ENCODE results near the gene MPV17L2.
"Not testable (repeated sequence)": the region's sequence is repeated elsewhere in the genome, so short reads cannot be mapped to it uniquely, and the experiment has no call there.

The MPV17L2 gene

GRCh38 chr19:18205200-18205892, 12.3 kb downstream of the MPV17L2 start:
- peak; percentile 11 to 15 for ATAC-seq (replicated peaks)
- peaks cover 10 to 12% of the 10 kb centered on the region in 2 donors for H3K36me3 Mint-ChIP-seq
- H3K4me3 Mint-ChIP-seq, result peak overlapping the region; percentile 88 to 94
- peaks cover 11 to 17% of the 10 kb centered on the region in 2 donors for H3K27me3 Mint-ChIP-seq
- peak overlapping the region; percentile 94 for H3K27ac Mint-ChIP-seq
- peaks cover 14 to 35% of the 10 kb centered on the region in 2 donors for H3K4me1 Mint-ChIP-seq
- no peaks in the 10 kb centered on the region for H3K9me3 Mint-ChIP-seq
- peak; percentile 53 for DNase-seq

- Mint-ChIP-seq H3K9me3 (no peaks in the 10 kb centered on the region), H3K36me3 (peaks cover 9 to 11% of the 10 kb centered on the region in 2 donors), H3K4me3 (peak overlapping the region in 1 of 2 donors; percentile 94)
These were observed 13.0 kb downstream of the MPV17L2 start for GRCh38 chr19:18206018-18206417.

DNA sequence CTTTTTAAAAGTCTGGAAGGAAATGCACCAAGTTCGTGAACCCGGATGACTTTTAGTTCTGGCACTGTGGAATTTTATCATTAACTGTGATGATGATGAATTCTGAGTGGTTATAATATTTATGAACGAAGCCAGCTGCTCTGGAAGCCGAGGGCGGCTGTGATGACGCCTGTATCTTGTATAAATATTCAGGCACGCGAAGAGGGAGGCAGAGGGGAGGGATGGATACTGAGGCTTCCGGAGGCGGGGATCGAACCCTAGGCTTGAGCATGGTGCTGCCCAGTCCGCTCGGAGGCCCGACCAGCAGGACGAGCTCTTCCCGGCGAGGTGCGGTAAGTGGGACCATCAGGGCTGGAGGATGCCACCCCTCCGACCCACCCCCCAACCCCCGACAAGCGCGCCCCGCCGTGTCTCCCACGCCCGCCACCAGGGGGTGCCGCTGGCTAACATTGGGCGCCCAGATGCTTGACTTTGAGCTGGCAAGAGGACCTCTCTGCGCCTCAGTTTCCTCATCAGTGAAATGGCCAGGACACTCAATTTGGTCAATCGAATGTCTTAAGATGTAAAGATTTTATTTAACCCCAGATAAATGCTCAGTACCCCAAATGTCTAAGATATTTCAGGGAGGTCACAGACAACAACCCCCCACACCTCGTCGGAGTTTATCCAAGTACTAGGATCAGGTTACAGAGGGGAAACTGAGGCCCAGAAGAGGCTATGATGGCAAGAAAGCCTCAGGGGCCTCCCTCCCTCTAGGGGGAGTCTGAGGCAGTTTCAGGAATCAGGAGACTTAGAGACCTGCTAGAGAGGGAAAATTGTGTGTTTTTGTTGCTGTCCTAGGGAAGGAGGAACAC, 15.3 kb downstream of the MPV17L2 start:
- Mint-ChIP-seq H3K36me3 (no peaks in the 10 kb centered on the region), H3K27ac (no peak overlapping the region), H3K4me3 (no peak overlapping the region), H3K9me3 (no peaks in the 10 kb centered on the region), H3K27me3 (peaks cover 22 to 33% of the 10 kb centered on the region in 2 donors), H3K4me1 (peaks cover 4 to 20% of the 10 kb centered on the region in 2 donors)
- ATAC-seq (replicated peaks) (no peak), DNase-seq (no peak)

More at GRCh38 chr19:18206018-18206417, 13.0 kb downstream of the MPV17L2 start:
- ATAC-seq (replicated peaks), result no peak
- Mint-ChIP-seq H3K27ac (no peak overlapping the region), H3K4me1 (peaks cover 14 to 35% of the 10 kb centered on the region in 2 donors), H3K27me3 (peaks cover 15 to 24% of the 10 kb centered on the region in 2 donors)
- no peak for DNase-seq

DNA sequence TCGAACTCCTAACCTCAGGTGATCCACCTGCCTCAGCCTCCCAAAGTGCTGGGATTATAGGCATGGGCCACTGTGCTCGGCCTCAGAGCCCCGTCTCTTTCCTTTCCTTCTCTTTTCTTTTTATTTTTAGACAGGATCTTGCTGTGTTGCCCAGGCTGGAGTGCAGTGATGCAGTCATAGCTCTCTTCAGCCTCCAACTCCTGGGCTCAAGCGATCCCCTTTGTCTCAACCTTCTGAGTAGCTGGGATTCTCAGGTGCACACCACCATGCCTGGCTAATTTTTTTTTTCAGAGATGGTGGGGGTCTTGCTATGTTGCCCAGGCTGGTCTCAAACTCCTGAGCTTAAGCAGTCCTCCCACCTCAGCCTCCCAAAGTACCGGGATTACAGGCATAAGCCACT, 16.9 kb downstream of the MPV17L2 start:
- not testable (repeated sequence) for H3K36me3 Mint-ChIP-seq; DNase-seq; H3K27ac Mint-ChIP-seq; H3K4me1 Mint-ChIP-seq; H3K4me3 Mint-ChIP-seq; H3K9me3 Mint-ChIP-seq; ATAC-seq (replicated peaks)
- peaks cover 27 to 33% of the 10 kb centered on the region in 2 donors for H3K27me3 Mint-ChIP-seq

DNA sequence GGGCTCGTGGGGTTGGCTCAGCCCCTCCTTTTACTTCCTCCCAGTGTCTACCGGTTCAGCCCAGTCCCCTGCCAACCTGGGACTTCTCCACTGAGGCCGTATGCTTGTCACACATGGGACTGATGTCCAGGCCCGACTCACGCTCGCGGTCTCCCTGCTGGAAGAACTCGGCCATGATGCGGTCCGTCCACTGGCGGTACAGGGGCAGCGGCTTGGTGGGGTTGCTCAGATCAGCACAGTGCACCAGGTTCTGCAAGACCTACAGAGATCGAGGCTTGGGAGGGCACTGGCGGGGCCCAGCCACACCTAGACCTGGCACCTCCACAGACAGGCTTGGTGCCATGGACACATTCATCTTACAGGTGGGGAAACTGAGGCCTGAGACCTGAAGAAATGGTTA, 18.7 kb downstream of the MPV17L2 start:
- no peaks in the 10 kb centered on the region for H3K36me3 Mint-ChIP-seq
- DNase-seq, result no peak
- peaks cover 30 to 33% of the 10 kb centered on the region in 2 donors for H3K27me3 Mint-ChIP-seq
- no peak overlapping the region for H3K27ac Mint-ChIP-seq
- ATAC-seq (replicated peaks), result no peak
- H3K4me1 Mint-ChIP-seq, result no peaks in the 10 kb centered on the region
- H3K4me3 Mint-ChIP-seq, result no peak overlapping the region
- H3K9me3 Mint-ChIP-seq, result no peaks in the 10 kb centered on the region

GRCh38 chr19:18214779-18215433, 21.9 kb downstream of the MPV17L2 start:
- Mint-ChIP-seq H3K27me3 (peaks cover 24 to 30% of the 10 kb centered on the region in 2 donors), H3K9me3 (no peaks in the 10 kb centered on the region), H3K4me3 (no peak overlapping the region), H3K27ac (no peak overlapping the region), H3K36me3 (no peaks in the 10 kb centered on the region), H3K4me1 (peaks cover 0 to 4% of the 10 kb centered on the region in 2 donors)
- ATAC-seq (replicated peaks) (no peak), DNase-seq (no peak)

- Mint-ChIP-seq H3K36me3 (no peaks in the 10 kb centered on the region), H3K4me3 (no peak overlapping the region), H3K4me1 (peaks cover 6 to 9% of the 10 kb centered on the region in 2 donors), H3K27me3 (peaks cover 23 to 32% of the 10 kb centered on the region in 2 donors), H3K27ac (no peak overlapping the region), H3K9me3 (no peaks in the 10 kb centered on the region)
- DNase-seq (no peak), ATAC-seq (replicated peaks) (no peak)
These were observed 23.8 kb downstream of the MPV17L2 start for GRCh38 chr19:18216789-18217188.

GRCh38 chr19:18218159-18218558, 25.1 kb downstream of the MPV17L2 start:
- no peak overlapping the region for H3K4me3 Mint-ChIP-seq
- H3K36me3 Mint-ChIP-seq, result no peaks in the 10 kb centered on the region
- ATAC-seq (replicated peaks) (no peak), DNase-seq (no peak)
- no peaks in the 10 kb centered on the region for H3K9me3 Mint-ChIP-seq
- H3K27me3 Mint-ChIP-seq, result peaks cover 32 to 41% of the 10 kb centered on the region in 2 donors
- peaks cover 6 to 9% of the 10 kb centered on the region in 2 donors for H3K4me1 Mint-ChIP-seq
- no peak overlapping the region for H3K27ac Mint-ChIP-seq

DNA sequence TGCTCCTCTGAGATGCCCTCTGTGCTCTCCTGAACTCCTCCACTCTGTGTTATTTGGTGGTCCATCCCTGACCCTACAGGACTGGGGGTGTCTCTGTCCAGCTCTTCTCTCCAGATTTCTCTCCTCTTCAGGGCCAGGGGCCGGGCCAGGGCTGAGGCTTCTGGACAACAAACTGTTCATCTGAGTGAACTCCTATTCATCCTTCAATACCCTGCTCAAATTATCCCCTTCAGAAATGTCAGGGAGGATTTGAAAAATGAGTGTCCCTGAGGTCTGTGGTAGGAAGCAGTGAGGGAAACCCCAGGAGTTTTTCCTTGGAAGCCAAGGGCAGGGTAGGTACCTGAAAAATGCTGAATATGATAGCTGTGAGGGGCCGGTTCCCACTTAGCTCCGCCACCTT, 25.6 kb downstream of the MPV17L2 start:
- Mint-ChIP-seq H3K36me3 (peaks cover 2% of the 10 kb centered on the region in 2 donors), H3K9me3 (no peaks in the 10 kb centered on the region), H3K27me3 (peaks cover 36 to 44% of the 10 kb centered on the region in 2 donors), H3K4me1 (peaks cover 7 to 9% of the 10 kb centered on the region in 2 donors), H3K4me3 (no peak overlapping the region), H3K27ac (peak overlapping the region; percentile 31)
- no peak for ATAC-seq (replicated peaks)
- DNase-seq, result no peak

GRCh38 chr19:18219911-18220631, 27.1 kb downstream of the MPV17L2 start:
- no peak for DNase-seq
- Mint-ChIP-seq H3K9me3 (no peaks in the 10 kb centered on the region), H3K27me3 (peaks cover 51 to 53% of the 10 kb centered on the region in 2 donors), H3K27ac (no peak overlapping the region), H3K4me1 (peaks cover 21 to 22% of the 10 kb centered on the region in 2 donors), H3K4me3 (no peak overlapping the region), H3K36me3 (peaks cover 8 to 10% of the 10 kb centered on the region in 2 donors)
- ATAC-seq (replicated peaks), result no peak

GRCh38 chr19:18220632-18221275, 27.7 kb downstream of the MPV17L2 start:
- ATAC-seq (replicated peaks) (no peak), DNase-seq (no peak)
- H3K27me3 Mint-ChIP-seq, result peaks cover 57 to 58% of the 10 kb centered on the region in 2 donors
- peak overlapping the region in 1 of 2 donors; percentile 32 for H3K4me3 Mint-ChIP-seq
- no peak overlapping the region for H3K27ac Mint-ChIP-seq
- H3K9me3 Mint-ChIP-seq, result no peaks in the 10 kb centered on the region
- H3K4me1 Mint-ChIP-seq, result peaks cover 27 to 28% of the 10 kb centered on the region in 2 donors
- peaks cover 8 to 10% of the 10 kb centered on the region in 2 donors for H3K36me3 Mint-ChIP-seq

- Mint-ChIP-seq H3K27me3 (peaks cover 66 to 70% of the 10 kb centered on the region in 2 donors), H3K4me3 (no peak overlapping the region), H3K27ac (no peak overlapping the region), H3K4me1 (peaks cover 34% of the 10 kb centered on the region in 2 donors), H3K36me3 (peaks cover 8 to 10% of the 10 kb centered on the region in 2 donors), H3K9me3 (no peaks in the 10 kb centered on the region)
- no peak for DNase-seq
- no peak for ATAC-seq (replicated peaks)
These were observed 29.1 kb downstream of the MPV17L2 start for GRCh38 chr19:18221815-18222725.
